K562 (cell line): Measurements from ENCODE around the gene BARHL2. TPM values are rescaled to one million over a fixed set of nuclear protein-coding genes. Genes with fewer than 3 reads are reported as not detected.

Experiments
- ATF6 ChIP-seq: sonication (generic); formaldehyde crosslinking; IDR thresholded peaks from 2 replicates; pipeline ENCODE4 v1.4.0; 2020; ENCODE audit warnings: mild to moderate bottlenecking, missing genetic modification reagents
- CGGBP1 ChIP-seq: fragments of 250-450 bp; sonication (Bioruptor Pico); IDR thresholded peaks from 2 replicates; pipeline ENCODE4 v1.9.0; 2021; ENCODE audit warnings: mild to moderate bottlenecking
- E2F6 ChIP-seq, 2 experiments: IDR thresholded peaks; 2 replicates each; pipeline ENCODE4 v1.6.1; 2011; ENCODE audit warnings: borderline replicate concordance in 1 of 2, control low read depth in 1 of 2, low read depth in 1 of 2, low read length in 1 of 2, mild to moderate bottlenecking in 1 of 2, mixed read lengths in 1 of 2, moderate library complexity in 1 of 2; ENCODE audit not compliant: insufficient read depth in 1 of 2, insufficient read length in 1 of 2, poor library complexity in 1 of 2, severe bottlenecking in 1 of 2; ENCODE audit errors: extremely low read depth in 1 of 2
- MAFK ChIP-seq: IDR thresholded peaks from 2 replicates; pipeline ENCODE4 v1.6.1; 2011; ENCODE audit warnings: low read length, improper control_type of control experiment
- MNT ChIP-seq, 2 experiments: fragments of 450-650 bp; conservative IDR thresholded peaks; 2 replicates each; pipeline ENCODE4 v1.6.1; 2017; ENCODE audit warnings: mild to moderate bottlenecking in 2 of 2, moderate library complexity in 2 of 2
- NR2C1 ChIP-seq, 2 experiments: fragments of 450-650 bp; IDR thresholded peaks; 2 replicates each; pipeline ENCODE4 v1.6.1; 2017; ENCODE audit warnings: mild to moderate bottlenecking in 2 of 2, antibody characterized with exemption in 1 of 2, inconsistent platforms in 1 of 2, missing compliant biosample characterization in 1 of 2, missing genetic modification characterization in 1 of 2
- POLR3A ChIP-seq: IDR thresholded peaks from 2 replicates; pipeline ENCODE4 v1.6.1; 2011; ENCODE audit warnings: borderline replicate concordance, mild to moderate bottlenecking, moderate library complexity; ENCODE audit not compliant: insufficient read length, insufficient read depth; ENCODE audit errors: extremely low read depth
- SLC30A9 ChIP-seq: fragments of 250-450 bp; sonication (Bioruptor Pico); IDR thresholded peaks from 2 replicates; pipeline ENCODE4 v1.8.0; 2022; ENCODE audit warnings: mild to moderate bottlenecking, moderate library complexity
- ZBTB17 ChIP-seq: fragments of 450-650 bp; formaldehyde crosslinking; IDR thresholded peaks from 2 replicates; pipeline ENCODE4 v1.4.0; 2020; ENCODE audit warnings: mild to moderate bottlenecking
- polyA plus RNA-seq, 8 experiments: library from polyadenylated mRNA; depleted of rRNA in 4 of 8; stranded (reverse) in 5 of 8; unstranded in 3 of 8; fragments of >200 nt; fragmentation: Nextera tagmentation in 2 of 8; fragmentation: Illumina TruSeq in 1 of 8; extraction: Ambion mirVana in 2 of 8; extraction: Trizol in 1 of 8; gene quantifications; 2 replicates each; pipeline versions ENCODE4 v1.2.1 to v1.2.3, GENCODE V29; 2011 to 2014; ENCODE audit warnings: inconsistent platforms in 1 of 8, missing spikeins in 1 of 8
- total RNA-seq, 7 experiments: library from RNA; depleted of rRNA in 6 of 7; stranded (reverse); fragments of >200 nt in 6 of 7; fragmentation: Illumina TruSeq in 2 of 7; extraction: Trizol in 2 of 7; gene quantifications; 2 replicates each; pipeline versions ENCODE4 v1.2.1 to v1.2.3, GENCODE V29; 2011 to 2021; ENCODE audit warnings: low replicate concordance in 1 of 7

The BARHL2 gene
- total and polyA plus RNA-seq, 9 of the 15 experiments (the other 6 are each of a cell fraction or from before 2014, with no cell fraction given), result 0.06 to 0.11 (median 0.09) TPM; not detected in 6

- TF ChIP-seq ATF6 (CRISPR knock-in tag) (no peak), NR2C1 (IDR thresholded peaks at IDR 0.05) (no peak), NR2C1 (tag; IDR thresholded peaks at IDR 0.05) (no peak), POLR3A (no peak), MNT (conservative IDR thresholded peaks at IDR 0.05) (no peak), E2F6 (IDR thresholded peaks at IDR 0.05; ENCODE audit: borderline replicate concordance in 1 of 2, extremely low read depth in 1 of 2, insufficient read depth in 1 of 2, insufficient read length in 1 of 2, low read depth in 1 of 2, low read length in 1 of 2, poor library complexity in 1 of 2, severe bottlenecking in 1 of 2) (no peak), ZBTB17 (CRISPR knock-in tag) (no peak), SLC30A9 (no peak), CGGBP1 (CRISPR knock-in tag) (no peak), MAFK (no peak)
Measured at GRCh38 chr1:90753556-90753955, 36.5 kb upstream of the BARHL2 start (continued).
